RKO (cell line): Measurements from ENCODE around the gene TOP3B.

Experiments used
- DNase-seq: peaks from one replicate; pipeline ENCODE4 v3.0.0-alpha.2; 2016; ENCODE audit warnings: low spot score

Gene TOP3B, protein sequence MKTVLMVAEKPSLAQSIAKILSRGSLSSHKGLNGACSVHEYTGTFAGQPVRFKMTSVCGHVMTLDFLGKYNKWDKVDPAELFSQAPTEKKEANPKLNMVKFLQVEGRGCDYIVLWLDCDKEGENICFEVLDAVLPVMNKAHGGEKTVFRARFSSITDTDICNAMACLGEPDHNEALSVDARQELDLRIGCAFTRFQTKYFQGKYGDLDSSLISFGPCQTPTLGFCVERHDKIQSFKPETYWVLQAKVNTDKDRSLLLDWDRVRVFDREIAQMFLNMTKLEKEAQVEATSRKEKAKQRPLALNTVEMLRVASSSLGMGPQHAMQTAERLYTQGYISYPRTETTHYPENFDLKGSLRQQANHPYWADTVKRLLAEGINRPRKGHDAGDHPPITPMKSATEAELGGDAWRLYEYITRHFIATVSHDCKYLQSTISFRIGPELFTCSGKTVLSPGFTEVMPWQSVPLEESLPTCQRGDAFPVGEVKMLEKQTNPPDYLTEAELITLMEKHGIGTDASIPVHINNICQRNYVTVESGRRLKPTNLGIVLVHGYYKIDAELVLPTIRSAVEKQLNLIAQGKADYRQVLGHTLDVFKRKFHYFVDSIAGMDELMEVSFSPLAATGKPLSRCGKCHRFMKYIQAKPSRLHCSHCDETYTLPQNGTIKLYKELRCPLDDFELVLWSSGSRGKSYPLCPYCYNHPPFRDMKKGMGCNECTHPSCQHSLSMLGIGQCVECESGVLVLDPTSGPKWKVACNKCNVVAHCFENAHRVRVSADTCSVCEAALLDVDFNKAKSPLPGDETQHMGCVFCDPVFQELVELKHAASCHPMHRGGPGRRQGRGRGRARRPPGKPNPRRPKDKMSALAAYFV

DNA sequence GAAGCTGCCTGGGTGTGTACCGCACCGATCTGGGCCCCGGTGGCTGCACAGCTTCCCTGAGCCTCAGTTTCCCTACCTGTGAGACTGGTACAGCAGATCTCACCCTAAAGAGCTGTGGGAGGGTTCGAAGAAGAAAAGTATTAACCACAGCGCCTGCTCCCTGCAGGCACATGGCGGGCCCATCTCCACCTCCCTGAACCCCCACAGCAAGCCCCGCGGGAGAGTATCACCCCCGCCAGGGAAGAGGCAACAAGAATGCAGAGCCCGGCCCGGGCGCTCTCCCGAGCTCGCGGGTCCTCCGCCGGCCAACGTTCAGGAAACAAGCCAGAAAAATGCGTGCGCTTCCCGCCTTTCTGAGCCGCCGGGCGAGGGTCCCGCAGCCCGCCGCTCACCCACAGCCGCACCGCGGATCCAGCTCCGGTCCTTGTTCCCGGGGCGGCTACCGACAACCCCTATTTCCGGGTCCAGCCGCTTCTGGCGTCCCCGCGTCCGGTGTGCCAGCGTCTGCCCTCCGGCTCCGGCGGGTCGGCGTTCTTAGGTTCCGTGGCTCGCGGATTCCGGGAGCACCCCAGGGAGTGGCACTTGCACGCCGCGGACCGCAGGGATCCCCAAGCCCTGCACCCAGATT is at the start of gene TOP3B:
TSS of gene TOP3B (minus strand) at position 450 of the 628 bp plus-strand sequence. CDS start 7,078 bp downstream, outside the sequence.
- peak; percentile 85 for DNase-seq

DNA sequence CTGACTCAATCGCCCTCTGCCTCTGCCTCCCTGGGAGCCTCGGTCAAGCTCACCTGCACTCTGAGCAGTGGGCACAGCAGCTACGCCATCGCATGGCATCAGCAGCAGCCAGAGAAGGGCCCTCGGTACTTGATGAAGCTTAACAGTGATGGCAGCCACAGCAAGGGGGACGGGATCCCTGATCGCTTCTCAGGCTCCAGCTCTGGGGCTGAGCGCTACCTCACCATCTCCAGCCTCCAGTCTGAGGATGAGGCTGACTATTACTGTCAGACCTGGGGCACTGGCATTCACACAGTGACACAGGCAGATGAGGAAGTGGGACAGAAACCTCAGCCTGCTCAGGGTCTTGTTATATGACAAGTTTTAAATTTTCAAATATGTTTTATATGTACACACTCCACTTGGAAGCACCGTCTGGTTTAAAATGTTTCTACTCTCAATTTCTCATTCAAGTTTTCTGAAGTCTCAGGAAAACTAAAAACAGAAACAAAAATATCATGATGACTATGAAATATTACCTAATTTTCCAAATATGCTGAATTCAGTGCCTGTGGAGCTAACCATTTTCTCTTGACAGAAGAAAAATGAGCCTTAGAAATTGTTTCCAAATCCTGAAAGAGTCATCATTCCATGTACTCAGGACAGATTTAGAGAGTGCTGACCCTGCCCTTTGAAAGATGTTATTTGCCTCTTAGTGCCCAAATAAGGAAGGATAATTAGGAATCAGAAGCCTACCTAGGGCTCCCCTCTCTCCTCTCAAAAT is 48.8 kb upstream of the TOP3B start:
- no peak for DNase-seq

DNA sequence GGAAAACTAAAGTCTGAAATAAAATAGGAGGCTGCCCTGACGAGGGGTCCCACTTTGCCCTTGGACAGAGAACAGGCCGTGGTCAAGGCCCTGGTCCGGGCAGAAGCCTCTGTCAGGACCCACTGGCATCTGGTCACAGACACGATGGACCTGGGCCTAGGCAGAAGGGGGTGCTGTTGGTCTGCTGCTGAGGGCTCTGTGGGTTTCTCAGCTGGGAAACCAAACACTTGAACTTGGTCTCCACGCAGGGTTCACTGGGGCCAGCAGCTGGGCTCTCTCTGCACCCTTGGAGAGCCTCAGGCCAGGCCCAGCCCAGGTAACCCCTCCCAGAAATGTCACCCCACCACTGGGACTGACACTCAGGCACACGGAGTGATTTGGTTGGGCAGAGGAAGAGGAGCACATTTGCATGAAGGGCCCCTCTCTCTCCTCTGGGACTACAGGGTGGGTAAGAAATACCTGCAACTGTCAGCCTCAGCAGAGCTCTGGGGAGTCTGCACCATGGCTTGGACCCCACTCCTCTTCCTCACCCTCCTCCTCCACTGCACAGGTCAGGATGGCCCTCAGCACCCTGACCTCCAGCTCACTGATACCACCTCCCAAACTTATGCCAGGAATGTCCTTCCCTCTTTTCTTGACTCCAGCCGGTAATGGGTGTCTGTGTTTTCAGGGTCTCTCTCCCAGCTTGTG is 48.1 kb upstream of the TOP3B start:
- no peak for DNase-seq

DNA sequence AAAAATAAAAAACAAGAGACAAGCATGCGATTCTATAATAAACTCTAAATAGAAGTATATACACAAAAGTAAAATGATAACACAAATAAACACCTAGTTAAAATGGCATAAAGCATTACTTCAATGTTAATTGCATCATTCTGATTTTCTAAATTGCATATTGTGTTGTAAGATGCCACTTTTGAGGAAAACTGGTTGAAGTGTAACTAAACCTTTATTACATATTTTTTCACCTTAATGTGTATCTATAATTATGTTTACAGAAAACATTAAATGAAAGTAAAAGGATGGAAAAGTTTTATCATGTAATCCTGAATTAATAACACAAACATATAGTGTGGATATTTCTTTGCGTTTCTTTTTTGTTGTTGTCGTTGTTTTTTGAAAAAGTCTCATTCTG is 45.4 kb upstream of the TOP3B start:
- no peak for DNase-seq

DNA sequence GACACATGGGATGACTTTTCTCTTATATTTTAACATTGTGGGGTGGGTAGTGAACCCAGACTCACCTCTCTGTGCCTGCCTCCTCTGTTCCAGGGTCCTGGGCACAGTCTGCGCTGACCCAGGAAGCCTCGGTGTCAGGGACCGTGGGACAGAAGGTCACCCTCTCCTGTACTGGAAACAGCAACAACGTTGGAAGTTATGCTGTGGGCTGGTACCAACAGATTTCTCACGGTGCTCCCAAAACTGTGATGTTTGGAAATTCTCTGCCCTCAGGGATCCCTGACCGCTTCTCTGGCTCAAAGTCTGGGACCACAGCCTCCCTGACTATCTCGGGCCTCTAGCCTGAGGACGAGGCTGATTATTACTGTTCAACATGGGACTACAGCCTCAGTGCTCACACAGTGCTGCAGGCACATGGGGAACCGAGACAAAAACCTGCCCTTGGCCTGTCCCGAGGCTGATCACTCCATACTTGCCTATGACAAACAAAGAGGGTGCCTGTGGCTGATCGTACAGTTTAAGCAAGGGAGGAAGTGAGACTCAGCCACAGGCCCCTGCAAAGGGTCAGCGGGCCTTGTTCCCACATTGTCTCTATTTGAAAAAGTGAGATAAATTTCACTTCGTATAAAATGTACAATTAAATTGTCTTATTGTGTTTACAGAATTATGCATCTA is 43.7 kb upstream of the TOP3B start:
- no peak for DNase-seq

DNA sequence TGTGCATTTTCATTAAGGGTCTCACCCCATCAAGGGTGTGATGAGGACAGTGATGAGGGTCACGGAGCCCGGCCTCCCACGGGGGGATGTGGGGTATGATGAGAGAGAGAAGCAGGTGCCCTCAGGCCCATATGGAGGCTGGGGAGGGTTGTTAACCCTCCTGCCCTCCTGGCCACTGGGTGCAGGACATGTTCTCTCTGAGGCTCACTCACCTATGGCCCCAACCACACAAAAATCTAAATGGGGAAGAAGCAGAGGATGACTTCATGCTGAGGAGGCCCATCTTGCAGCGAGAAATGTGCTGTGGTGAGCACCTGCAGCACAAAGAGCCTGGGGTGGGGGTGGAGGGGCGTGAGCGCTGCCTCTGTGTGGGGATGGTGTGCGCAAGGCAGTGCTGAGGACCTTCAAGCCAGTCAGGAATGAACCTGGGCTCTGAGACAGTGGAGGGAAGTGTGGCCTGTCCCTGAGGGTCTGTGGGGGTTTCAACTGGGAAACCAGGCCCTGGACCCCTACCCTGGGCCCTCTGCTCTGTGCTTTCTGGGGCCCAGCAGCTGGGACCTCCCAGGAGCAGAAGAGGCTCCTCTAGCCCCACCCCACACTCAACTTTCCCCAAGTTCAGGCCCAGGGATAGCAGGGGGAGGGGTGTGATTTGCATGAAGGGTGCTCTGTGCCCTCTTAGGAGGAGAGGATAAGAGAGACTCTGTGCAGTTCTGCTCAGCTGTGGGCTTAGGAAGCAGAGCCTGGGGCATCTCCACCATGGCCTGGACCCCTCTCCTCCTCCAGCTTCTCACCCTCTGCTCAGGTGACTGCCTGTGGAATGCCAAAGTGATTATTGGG is 43.0 kb upstream of the TOP3B start:
- no peak for DNase-seq

DNA sequence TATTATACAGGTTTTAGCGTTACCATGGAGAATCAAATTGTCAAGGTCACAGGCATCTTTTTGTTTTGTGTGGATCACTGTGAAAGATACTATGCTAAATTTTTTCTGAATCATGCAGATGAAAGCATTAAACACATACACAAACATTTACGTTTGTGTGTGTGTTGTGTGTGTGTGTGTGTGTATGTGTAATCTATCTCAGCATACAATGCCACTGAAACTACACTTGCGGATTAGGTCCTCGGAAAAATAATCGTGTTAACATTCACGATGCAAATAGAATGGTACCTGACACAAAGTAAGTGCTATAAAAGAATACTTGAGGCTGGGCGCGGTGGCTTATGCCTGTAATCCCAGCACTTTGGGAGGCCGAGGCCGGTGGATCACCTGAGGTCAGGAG is 41.9 kb upstream of the TOP3B start:
- DNase-seq = no peak

DNA sequence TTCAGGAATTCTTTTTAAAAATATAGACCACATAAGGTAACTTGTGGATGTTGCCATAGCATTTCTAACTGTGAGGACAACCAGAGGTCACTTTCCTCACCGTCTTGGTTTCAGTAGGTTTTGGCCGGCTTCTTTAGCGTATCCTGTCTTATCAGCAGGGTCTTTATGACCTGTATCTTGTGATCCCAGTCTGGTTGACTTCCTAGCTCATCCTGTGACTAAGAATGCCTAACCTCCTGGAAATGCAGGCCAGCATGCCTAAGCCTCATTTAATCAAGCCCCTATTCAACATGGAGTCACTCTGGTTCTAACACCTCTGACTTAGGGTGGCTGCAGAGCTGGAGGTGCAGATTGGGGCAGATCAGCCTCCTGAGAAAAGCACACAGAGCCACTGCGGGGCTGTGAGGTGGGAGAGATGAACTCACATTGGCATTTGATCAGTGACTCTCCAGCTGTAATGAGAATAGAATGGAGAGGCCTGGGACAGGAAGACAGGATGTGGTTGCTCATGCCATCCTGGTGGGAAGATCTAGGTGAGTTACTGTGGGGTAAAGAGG is 41.1 kb upstream of the TOP3B start:
- DNase-seq = no peak

DNA sequence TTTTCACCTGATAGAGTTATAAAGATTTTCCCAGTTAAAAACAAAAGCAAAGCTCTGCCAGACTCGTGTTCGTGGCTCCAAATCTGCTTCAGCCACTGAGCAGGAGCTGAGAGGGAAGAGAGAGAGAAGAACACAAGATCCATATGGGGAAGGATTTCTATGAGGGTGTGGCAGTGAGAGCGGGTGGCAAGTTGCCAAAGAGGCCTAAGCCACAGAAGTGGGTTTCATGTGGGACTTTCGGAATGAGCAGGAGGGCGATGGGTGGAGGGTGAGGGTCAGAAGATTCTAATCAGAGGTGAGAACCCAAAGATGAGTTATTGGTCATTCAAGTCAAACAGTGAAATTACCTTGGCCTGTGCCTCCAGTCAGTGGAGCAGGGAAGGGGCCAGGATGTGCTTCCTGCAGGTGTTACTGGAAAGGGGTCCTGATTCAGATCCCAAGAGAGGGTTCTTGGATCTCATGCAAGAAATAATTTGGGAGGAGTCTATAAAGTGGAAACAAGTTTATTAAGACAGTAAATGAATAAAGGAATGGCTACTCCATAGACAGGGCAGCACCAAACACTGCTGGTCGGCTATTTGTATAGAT is 40.5 kb upstream of the TOP3B start:
- no peak for DNase-seq

DNA sequence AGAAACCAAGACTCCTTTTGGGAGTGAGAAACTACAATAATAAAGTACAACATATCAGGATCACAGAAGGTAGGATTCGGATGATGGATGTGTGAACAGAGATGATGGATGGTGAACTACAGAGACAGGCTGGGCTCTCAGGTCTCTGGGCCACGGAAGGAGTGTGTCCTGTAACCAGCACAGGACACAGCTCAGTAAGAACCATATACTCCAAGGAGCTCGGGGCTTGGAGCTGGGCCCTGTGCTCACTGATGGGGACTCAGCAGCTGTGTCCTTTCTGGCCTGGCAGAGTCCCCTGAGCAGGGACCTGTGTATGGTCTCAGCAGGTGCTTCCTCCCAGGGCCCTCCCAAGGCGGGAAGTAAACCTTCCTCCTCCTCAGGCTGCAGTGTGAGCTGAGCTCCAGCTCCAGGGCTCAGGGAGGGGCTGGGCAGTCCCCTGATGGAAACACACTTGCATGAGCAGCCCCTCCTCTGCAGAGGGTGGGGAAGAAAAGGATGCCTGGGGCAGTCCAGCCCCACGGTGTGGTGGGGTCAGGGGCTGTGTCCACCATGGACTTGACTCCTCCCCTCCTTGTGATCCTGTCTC is 39.8 kb upstream of the TOP3B start:
- DNase-seq = no peak

DNA sequence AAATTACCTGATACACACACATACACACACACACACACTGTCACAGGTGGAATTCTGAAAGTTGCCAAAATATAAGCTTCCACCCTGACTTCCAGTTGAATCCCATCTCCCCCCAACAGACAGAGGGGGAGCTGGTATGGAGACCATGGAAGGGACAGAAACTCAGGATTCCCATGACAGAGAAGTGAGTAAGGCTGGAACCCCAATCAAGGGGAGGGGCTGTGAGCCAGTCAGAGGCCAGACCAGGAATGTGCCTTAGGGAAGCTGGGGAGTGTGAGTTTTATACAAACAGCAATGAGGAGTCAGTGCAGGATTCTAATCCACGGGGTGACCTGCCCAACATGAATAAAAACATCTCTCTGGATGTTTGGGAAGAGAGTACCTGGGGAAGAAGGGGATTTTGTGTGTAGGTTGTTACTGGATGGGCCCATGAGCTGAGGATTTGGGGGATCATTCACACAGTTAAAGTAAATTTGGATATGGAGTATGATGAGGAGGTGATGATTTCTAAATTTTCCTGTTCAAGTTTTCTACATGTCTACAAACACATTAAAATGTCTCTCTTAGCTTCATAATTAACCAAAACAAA is 38.7 kb upstream of the TOP3B start:
- DNase-seq = no peak

DNA sequence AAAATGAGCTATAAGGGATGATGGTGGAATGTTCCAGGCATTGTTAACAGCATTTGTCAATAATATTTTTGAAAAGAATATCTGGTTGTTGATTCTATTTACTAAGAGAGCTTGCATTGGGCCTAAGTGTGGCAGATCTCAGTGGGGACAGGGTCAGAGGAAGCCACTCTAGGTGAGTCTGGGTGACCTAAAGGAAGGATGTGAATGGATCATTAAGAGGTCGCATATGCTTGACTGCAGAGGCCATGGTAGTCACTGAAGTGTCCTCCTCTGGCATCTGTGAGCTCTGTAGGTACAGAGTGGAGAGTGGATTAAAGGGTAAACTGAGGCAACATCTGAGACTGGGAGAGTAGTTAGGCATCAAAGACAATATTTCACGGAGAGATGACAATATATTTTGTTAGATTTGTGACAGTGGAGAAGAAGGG is 37.9 kb upstream of the TOP3B start:
- no peak for DNase-seq

DNA sequence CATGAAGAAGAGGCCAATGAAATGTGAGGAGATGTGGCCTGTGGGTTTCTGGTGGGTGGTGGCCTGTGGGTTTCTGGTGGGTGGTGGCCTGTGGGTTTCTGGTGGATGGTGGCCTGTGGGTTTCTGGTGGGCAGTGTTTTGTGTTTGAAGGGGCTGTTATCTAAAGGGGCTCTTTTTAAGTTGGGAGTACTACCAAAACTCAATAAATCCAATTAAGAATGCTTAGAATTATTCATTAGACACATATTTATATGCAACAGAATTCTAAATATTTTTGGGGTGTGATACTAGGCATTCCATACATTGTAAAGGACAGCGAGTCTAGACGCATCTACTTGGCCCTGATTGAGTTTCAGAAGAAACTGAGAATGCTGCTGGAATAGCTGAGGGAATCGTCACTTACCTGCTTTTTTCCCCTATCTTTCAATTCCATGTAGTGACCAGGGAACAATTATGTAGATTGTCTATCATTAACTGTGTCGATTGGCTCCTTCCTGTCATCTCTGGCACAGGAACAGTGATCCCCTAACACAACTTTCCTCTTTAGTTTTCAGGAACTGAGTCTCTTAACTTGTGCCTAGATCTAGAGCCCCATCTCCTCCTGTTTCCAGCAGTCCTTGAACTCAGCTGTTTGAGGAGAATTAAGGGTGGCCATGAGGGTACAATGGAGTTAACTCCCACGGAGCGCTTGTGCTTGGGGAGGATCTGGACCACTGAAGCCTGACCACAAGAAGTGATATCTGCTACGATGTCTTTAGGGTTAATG is 37.3 kb upstream of the TOP3B start:
- no peak for DNase-seq

DNA sequence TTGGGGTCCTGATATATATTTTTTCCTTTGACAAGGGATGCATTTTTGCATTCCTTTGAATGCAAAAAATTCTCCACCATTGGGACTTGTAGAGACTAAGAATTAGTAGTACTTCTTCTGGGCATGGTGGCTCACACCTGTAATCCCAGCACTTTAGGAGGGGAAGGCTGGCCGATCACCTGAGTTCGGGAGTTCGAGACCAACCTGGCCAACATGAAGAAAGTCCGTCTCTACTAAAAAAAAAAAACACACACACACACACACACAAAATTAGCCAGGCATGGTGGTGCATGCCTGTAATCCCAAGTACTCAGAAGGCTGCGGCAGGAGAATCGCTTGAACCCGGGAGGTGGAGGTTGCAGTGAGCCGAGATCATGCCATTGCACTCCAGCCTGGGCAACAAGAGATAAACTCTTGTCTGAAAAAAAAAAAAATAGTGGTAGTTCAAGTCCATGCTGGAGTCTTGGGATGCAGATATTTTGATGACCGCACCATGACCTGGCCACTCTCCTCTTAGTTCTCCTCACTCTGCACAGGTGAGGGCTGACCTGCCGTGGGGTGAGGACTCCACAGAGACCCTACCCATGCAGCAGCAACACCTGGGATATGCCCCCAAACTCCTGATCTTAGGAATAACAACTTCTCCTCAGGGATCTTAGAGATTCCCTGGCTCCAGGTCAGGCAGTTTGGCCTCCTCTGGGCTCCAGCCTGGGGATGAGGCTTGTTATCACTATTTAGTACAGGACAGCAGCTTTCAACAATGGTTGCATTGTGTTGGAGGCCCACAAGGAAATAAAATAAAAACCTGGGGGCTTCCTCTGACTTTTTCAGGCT is 36.5 kb upstream of the TOP3B start:
- no peak for DNase-seq

DNA sequence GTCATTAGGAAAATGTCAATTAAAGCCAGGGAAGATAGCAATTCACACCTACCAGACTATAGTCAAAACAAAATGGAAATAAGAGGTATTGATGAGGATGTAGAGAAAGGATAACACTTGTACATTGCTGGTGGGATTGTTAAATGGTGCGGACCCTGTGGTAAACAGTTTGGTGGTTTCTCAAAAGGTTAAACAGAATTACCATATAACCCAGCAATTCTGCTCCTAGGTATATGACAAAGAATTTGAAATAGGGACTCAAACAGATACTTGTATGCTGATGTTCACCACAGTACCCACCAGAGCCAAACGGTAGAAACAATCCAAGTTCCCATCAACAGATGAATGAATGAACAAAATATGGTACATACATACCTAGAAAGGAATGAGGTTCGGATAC is 33.0 kb upstream of the TOP3B start:
- no peak for DNase-seq

DNA sequence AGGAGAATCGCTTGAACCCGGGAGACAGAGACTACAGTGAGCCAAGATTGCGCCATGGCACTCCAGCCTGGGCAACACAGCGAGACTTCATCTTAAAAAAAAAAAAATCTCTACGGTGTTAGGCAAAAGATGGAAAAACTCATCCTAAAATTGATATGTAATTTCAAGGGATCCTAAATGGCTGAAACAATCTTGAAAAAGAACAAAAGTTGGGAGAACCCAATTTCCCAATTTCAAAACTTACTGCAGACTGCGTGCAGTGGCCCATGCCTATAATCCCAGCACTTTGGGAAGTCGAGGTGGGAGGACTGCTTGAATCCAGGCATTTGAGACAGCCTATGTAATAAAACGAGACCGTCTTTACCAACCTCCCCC is 31.7 kb upstream of the TOP3B start:
- DNase-seq = no peak
